Measurements from ENCODE around the gene PODXL2. TPM values are rescaled to one million over a fixed set of nuclear protein-coding genes. Genes with fewer than 3 reads are reported as not detected.

PODXL2 gene
- total RNA-seq, 1 donor = 0.86 TPM

DNA sequence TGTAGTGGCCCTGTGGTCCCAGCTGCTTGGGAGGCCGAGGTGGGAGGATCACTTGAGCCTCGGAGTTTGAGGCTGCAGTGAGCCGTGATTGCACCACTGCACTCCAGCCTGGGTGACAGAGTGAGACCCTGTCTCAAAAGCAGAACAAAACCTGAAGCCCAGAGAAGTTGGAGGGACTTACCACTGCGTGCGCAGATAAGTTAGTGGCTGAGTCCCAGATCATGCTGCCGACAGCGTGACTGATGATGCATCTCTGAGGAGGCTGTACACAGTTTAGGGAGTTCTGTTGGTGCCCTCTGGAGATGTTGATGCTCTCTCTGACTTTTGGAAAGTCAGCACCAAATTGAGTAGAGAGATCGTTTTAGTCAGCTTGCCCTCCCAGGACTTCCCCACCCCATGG is 27.9 kb downstream of the PODXL2 start:
- H3K4me3 ChIP-seq (ENCODE audit: low read depth, low read length) = no peak overlapping the region
- DNase-seq (ENCODE audit: low read depth) = no peak
- no peak for TF ChIP-seq CTCF (IDR thresholded peaks at IDR 0.05; ENCODE audit: insufficient read depth, low read depth, low read length)

DNA sequence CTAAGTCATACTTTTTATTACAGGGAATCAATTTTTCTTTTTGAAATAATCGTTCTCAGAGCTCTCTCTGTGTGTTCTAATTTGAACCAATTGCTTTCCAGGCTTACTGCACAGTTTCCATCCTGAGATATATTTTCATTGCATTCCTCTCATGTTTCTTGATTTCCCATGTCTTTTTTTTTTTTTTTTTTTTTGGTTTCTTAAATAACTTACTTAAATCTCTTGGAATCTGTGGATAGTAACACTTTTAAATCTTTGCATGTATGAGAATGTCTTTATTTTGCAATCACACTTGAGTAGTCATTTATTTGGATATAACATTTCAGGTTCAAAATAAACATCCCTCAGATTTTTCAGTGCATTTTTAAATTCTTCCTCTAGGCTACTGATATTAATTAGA is 29.2 kb downstream of the PODXL2 start:
- DNase-seq (ENCODE audit: low read depth) = peak; percentile 14
- no peak for TF ChIP-seq CTCF (IDR thresholded peaks at IDR 0.05; ENCODE audit: insufficient read depth, low read depth, low read length)
- H3K4me3 ChIP-seq (ENCODE audit: low read depth, low read length) = no peak overlapping the region

DNA sequence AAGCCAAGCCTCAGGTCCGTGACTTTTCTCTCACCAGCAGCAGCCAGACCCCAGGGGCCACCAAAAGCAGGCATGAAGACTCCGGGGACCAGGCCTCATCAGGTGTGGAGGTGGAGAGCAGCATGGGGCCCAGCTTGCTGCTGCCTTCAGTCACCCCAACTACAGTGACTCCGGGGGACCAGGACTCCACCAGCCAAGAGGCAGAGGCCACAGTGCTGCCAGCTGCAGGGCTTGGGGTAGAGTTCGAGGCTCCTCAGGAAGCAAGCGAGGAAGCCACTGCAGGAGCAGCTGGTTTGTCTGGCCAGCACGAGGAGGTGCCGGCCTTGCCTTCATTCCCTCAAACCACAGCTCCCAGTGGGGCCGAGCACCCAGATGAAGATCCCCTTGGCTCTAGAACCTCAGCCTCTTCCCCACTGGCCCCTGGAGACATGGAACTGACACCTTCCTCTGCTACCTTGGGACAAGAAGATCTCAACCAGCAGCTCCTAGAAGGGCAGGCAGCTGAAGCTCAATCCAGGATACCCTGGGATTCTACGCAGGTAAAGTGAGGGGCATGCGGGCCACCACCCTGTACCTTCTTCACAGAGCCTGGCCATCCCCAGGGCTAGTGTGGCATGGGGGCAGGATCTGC is 31.8 kb downstream of the PODXL2 start:
- H3K4me3 ChIP-seq (ENCODE audit: low read depth, low read length) = no peak overlapping the region
- no peak for TF ChIP-seq CTCF (IDR thresholded peaks at IDR 0.05; ENCODE audit: insufficient read depth, low read depth, low read length)
- DNase-seq (ENCODE audit: low read depth) = no peak

DNA sequence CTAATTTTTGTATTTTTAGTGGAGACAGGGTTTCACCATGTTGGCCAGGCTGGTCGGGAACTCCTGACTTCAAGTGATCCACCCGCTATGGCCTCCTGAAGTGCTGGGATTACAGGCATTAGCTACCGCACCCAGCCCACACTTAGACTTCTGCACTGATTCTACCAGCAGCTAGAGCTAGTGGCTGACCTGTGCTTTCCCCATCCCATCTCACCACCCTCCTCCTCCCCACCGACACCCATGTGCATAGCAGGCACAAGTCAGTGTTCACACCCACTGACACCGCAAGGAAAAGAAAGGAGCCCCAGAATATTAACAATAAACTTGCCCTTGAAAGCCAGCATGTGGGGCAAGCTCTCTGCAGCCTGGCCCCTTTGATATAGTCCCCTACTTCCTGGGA is 32.6 kb downstream of the PODXL2 start:
- H3K4me3 ChIP-seq (ENCODE audit: low read depth, low read length) = no peak overlapping the region
- no peak for DNase-seq (ENCODE audit: low read depth)
- TF ChIP-seq CTCF (IDR thresholded peaks at IDR 0.05; ENCODE audit: insufficient read depth, low read depth, low read length) = no peak

DNA sequence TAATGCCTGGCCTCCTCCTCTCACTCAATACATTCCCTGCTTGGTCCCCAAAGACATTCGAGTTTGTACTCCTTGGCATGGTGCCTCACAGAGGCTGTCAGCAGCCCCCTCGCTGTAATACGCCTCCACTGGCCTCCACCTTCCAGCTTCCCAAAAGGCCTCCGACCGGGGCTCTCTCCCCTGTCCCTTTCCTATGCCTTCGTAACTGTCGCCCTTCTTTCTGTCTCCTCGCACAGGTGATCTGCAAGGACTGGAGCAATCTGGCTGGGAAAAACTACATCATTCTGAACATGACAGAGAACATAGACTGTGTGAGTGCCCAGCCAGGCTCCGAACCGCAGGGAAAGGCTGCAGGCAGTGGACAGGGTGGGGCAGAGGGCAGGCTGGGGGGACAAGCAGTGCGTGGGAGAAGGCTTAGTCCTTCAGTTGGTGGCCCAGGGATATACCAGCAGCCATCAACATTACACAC is 33.0 kb downstream of the PODXL2 start:
- H3K4me3 ChIP-seq (ENCODE audit: low read depth, low read length) = no peak overlapping the region
- DNase-seq (ENCODE audit: low read depth) = no peak
- TF ChIP-seq CTCF (IDR thresholded peaks at IDR 0.05; ENCODE audit: insufficient read depth, low read depth, low read length) = no peak

DNA sequence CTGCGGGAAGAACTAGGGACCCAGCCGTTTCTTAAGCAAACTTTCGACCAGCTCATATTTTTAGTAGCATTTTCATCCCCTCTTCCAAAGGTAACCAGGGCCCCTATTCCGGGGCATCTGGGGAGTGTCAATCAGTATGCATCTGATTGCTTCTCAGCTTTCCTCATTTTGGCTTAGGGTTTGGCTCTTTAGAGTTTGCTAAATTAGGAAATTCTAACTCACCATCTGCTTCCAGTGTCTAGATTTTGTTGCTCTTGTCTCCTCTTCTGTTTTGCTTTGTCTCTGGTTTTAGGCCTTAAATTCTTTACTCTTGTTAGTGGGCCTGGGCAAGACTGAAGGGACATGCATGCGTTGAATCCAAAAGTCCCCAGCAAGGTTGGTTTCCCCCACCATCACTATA is 34.2 kb downstream of the PODXL2 start:
- no peak for DNase-seq (ENCODE audit: low read depth)
- H3K4me3 ChIP-seq (ENCODE audit: low read depth, low read length) = no peak overlapping the region
- TF ChIP-seq CTCF (IDR thresholded peaks at IDR 0.05; ENCODE audit: insufficient read depth, low read depth, low read length) = no peak

GRCh38 chr3:127665165-127665564 is 36.2 kb downstream of the PODXL2 start:
- H3K4me3 ChIP-seq (ENCODE audit: low read depth, low read length) = no peak overlapping the region
- TF ChIP-seq CTCF (IDR thresholded peaks at IDR 0.05; ENCODE audit: insufficient read depth, low read depth, low read length) = no peak
- no peak for DNase-seq (ENCODE audit: low read depth)

Data from fibroblast of villous mesenchyme (primary cell).